HG02852 (cell line): ENCODE measurements around the gene KIAA0586.
"Not testable (repeated sequence)": the region's sequence is repeated elsewhere in the genome, so short reads cannot be mapped to it uniquely, and the experiment has no call there.

Experiments used
- ATAC-seq: cut with Tn5 transposase; IDR thresholded peaks from one replicate; pipeline ENCODE4 v1.9.1; 2021; ENCODE audit warnings: mild to moderate bottlenecking, moderate library complexity; ENCODE audit not compliant: unreplicated experiment

Gene KIAA0586

GRCh38 chr14:58463147-58463546 lies 35.6 kb downstream of the KIAA0586 start:
- no peak for ATAC-seq

GRCh38 chr14:58464652-58465051 lies 37.1 kb downstream of the KIAA0586 start:
- ATAC-seq, result no peak

GRCh38 chr14:58465421-58465820 lies 37.9 kb downstream of the KIAA0586 start:
- no peak for ATAC-seq

- ATAC-seq, result no peak
Measured at GRCh38 chr14:58466459-58466858, 38.9 kb downstream of the KIAA0586 start.

GRCh38 chr14:58467575-58467974 lies 40.1 kb downstream of the KIAA0586 start:
- no peak for ATAC-seq

- ATAC-seq, result no peak
Measured at GRCh38 chr14:58469309-58469708, 41.8 kb downstream of the KIAA0586 start.

- ATAC-seq, result no peak
Measured at GRCh38 chr14:58476320-58476719, 48.8 kb downstream of the KIAA0586 start.

- ATAC-seq, result no peak
Measured at GRCh38 chr14:58477653-58478052, 50.1 kb downstream of the KIAA0586 start.

- ATAC-seq, result not testable (repeated sequence)
Measured at GRCh38 chr14:58478329-58478728, 50.8 kb downstream of the KIAA0586 start.

- ATAC-seq, result no peak
Measured at GRCh38 chr14:58479975-58480374, 52.5 kb downstream of the KIAA0586 start.

- no peak for ATAC-seq
Measured at GRCh38 chr14:58484176-58484575, 56.7 kb downstream of the KIAA0586 start.

GRCh38 chr14:58488550-58488949 lies 61.0 kb downstream of the KIAA0586 start:
- ATAC-seq, result no peak

GRCh38 chr14:58491593-58491992 lies 64.1 kb downstream of the KIAA0586 start:
- no peak for ATAC-seq

GRCh38 chr14:58492044-58492443 lies 64.5 kb downstream of the KIAA0586 start:
- no peak for ATAC-seq

- ATAC-seq, result peak; percentile 74
Measured at GRCh38 chr14:58501214-58501816, 73.8 kb downstream of the KIAA0586 start.

GRCh38 chr14:58513272-58513671 lies 85.8 kb downstream of the KIAA0586 start:
- ATAC-seq, result no peak

GRCh38 chr14:58517592-58517991 lies 90.1 kb downstream of the KIAA0586 start:
- no peak for ATAC-seq

- ATAC-seq, result not testable (repeated sequence)
Measured at GRCh38 chr14:58525691-58526090, 98.2 kb downstream of the KIAA0586 start.

GRCh38 chr14:58533446-58533845 lies 105.9 kb downstream of the KIAA0586 start:
- no peak for ATAC-seq

- ATAC-seq, result no peak
Measured at GRCh38 chr14:58535044-58535443, 107.5 kb downstream of the KIAA0586 start.

- ATAC-seq, result no peak
Measured at GRCh38 chr14:58537004-58537403, 109.5 kb downstream of the KIAA0586 start.

- ATAC-seq, result no peak
Measured at GRCh38 chr14:58540749-58541632, 113.5 kb downstream of the KIAA0586 start.
